GM11168 (cell line): ENCODE data around the gene PTPRN.
"Not testable (repeated sequence)": the region's sequence is repeated elsewhere in the genome, so short reads cannot be mapped to it uniquely, and the experiment has no call there.

Experiments
- in situ Hi-C: fragments of 300-500 bp; cut with MboI; formaldehyde crosslinking; loops from one replicate; pipeline ENCODE4 v1.12.0; 2022; ENCODE audit warnings: low sequenced_read_pairs; ENCODE audit not compliant: unreplicated experiment

PTPRN gene

DNA sequence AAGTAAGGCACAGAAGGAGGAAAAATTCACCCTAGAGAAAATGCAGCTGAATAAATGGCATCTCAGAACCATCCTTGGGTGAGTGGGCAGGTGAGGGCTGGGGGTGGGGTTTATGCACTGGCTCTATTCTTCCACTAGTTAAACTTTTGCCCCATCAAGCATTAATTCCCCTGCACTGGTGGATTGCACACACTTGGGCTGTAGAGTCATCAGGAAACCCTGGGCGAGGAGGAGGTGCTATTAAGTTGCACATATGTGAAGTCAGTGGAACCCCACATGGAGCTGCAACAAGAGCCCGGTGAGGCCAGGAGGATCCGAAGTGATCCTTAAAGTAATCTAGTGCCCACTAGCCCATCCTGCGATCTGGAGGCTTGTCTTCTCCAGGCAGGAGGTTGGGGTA is 36.8 kb downstream of the PTPRN start:
- in situ Hi-C loops, result no loop called here

- in situ Hi-C loops, result no loop called here
Observed at GRCh38 chr2:219271021-219271420, 38.2 kb downstream of the PTPRN start.

GRCh38 chr2:219270055-219270372 is 39.2 kb downstream of the PTPRN start:
- in situ Hi-C loops, result no loop called here

DNA sequence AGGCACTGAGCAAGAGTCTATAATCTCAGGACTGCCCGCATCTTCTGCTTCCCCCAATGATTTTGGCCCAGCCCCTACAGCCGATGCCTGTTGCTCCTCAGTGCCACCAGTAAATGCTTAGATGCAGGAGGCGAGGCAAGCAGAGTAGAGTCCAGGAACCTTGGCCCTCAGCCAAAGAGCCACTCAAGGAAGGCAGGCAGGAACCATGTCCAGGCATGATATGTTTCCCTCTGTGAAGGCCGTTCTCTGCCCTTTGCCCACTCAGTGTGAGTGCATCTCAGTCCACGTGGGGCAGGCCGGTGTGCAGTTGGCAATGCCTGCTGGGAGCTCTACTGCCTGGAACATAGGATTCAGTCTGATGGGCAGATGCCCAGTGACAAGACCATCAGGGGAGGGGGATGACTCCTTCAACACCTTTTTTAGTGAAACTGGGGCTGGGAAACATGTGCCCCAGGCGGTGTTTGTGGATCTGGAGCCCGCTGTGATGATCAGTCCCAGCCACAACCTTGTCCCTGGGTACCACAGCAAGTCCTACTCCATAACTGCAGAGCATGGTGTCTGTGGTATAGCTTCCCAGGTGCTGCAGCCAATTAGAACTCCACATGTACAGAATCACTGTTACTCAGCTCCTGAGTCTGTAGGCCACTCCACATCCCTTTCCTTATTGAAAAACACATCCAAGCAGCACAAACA is 39.7 kb downstream of the PTPRN start:
- in situ Hi-C loops, result no loop called here

DNA sequence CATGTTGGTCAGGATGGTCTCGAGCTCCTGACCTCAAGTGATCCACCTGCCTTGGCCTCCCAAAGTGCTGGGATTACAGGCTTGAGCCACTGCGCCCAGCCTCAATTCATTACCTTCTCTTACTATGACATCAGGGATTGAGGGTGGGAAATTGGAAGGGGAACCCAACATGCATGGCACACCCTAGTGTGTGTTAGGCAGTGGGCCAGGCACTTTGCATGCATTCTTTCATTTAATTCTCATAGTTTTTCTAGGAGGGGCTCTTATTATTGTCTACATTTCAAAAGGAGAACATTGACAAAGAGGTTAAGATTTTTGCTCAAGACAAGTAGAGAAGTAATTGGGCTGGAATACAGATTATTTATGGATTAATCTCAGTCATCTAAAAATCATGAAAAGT is 40.9 kb downstream of the PTPRN start:
- in situ Hi-C loops, result no loop called here

- in situ Hi-C loops, result no loop called here
Observed at GRCh38 chr2:219266886-219267285, 42.3 kb downstream of the PTPRN start.

- in situ Hi-C loops, result no loop called here
Observed at GRCh38 chr2:219266232-219266631, 43.0 kb downstream of the PTPRN start.

GRCh38 chr2:219261024-219261855 is 48.0 kb downstream of the PTPRN start:
- in situ Hi-C loops, result no loop called here

DNA sequence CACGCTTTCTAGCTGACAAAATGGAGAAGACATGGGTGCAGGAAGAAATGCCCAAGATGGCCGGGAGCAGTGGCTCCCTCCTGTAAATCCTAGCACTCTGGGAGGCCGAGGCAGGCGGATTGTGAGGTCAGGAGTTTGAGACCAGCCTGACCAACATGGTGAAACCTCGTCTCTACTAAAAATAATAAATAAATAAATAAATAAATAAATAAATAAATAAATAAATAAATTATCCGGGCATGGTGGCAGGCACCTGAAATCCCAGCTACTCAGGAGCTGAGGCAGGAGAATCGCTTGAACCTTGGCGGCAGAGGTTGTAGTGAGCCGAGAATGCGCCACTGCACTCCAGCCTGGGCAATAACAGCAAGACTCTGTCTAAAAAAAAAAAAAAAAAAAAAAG is 50.3 kb downstream of the PTPRN start:
- in situ Hi-C loops, result not testable (repeated sequence)

- in situ Hi-C loops, result no loop called here
Observed at GRCh38 chr2:219254590-219255201, 54.5 kb downstream of the PTPRN start.

DNA sequence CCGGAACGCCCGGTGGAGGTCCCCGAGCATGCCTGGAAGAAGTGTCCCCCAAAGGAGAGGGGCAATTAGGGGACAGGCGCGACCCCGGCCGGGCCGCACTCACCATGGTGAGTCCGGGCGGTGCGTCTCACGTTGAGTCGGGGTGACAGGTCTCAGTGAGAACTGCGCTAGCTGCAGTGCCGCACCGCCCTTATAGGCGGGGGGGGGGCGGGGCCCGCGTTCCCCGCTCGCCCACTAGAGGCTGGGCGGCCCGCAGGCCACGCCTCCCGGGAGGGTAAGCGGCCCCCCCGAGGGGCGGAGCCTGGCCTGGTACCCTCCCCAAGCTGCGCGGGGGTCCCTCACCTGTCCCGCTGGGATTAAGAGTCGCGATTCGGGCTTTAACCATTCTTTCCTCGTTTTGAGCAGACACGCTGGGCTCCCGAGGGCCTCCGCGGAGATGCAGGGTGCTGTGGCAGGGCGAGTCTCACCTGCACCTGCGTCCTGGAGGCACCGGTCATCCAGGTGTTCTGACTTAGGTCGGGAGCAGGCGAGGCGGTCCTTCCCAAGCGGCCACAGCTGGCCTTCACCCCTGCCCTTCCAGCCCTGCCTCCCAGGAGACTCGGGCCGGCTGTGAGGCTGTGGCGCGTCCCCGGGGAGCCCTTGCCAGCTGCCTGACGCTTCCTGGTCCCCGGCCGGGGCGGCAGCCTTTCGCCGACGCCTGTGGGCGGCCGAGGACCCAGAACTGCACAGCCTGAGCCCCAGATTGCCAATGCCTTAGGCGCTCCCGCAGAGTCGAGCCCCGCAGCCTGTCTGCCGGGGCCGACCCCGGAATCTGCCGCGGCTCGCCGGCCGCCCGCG is 55.2 kb downstream of the PTPRN start, which contains the start of gene TUBA4A:
TSS of gene TUBA4A (minus strand) at position 166 of the 837 bp plus-strand sequence. CDS start at position 106, 60 bp downstream.
- in situ Hi-C loops, result no loop called here

DNA sequence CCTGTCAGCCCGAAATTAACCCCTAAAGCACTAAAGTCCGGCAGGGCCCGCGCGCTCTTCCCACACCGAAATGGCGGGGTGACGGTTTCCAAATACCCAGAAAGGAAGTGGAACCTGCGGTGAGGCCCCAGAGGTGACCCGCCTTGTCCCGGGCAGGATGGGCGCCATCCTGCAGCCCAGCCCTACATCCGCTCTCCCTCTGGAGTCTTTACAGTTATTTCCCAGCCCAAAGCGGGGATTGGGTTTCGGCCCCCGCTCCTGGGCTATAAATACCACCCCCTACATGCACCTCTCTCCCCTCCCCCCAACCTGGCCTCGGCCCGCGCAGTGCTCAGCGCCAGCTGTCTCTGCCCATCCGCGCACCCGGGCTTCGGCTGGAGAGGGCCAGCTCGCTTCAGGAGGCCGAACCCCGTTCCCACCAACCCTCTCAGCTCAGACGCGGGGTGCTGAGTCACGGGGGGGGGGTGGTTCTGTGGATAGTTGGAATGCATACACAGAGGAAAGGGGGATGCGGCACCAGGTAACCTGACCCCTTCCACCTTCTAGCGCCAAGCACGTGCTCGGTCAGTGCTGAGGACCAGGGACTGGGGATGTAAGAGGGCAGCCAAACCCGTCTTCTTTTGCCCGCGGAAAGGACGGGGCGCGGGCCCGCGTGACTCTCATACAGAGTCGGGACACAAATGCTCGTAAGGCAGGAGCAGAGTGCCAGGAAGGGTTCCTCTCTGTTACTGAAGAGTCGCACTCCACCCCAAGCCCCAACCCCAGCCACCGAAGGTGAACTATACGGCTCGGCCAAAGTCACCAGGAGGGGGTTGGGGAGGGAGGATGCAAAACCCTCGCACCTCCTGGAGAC is 56.1 kb downstream of the PTPRN start, which contains the start of gene TUBA4B:
TSS of gene TUBA4B (plus strand) at position 344 of the 853 bp plus-strand sequence. CDS start at position 509, 165 bp downstream.
- in situ Hi-C loops, result no loop called here

DNA sequence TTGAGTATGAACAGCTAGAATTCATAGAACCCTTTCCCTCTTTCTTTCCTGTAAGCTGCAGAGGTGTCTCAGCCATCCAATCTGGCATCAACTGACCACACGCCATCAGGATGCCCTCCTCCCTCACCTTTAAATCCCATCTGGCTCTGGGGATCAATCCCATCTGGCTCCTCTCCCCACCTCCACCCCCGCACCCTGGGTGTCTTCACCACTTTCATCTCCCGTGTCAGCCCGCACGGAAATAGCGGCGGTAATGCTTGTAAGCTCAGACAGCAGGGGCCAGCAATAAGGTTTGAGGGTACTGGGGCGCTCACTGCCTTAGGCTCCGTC is 56.7 kb downstream of the PTPRN start:
- in situ Hi-C loops, result no loop called here

- in situ Hi-C loops, result no loop called here
Observed at GRCh38 chr2:219252084-219252483, 57.1 kb downstream of the PTPRN start.

DNA sequence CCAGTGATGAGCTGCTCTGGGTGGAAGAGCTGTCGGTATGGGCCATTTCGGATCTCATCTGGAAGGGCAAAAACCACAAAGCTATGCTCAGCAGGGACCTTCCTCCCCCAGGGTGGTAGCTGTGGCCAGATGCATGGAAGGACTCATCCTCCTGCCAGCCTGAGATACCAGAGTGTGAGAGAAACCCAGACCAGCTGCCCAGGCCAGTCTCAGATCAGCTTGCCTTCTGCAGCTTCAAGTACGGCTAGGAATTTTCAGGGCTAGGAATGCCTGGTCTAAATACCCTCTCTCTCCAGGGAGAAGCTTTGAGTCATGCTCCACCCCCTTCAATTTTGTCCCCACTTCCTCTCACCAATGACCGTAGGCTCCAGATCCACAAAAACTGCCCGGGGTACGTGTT is 57.5 kb downstream of the PTPRN start:
- in situ Hi-C loops, result no loop called here

GRCh38 chr2:219250049-219250781 is 59.0 kb downstream of the PTPRN start:
- in situ Hi-C loops, result no loop called here

DNA sequence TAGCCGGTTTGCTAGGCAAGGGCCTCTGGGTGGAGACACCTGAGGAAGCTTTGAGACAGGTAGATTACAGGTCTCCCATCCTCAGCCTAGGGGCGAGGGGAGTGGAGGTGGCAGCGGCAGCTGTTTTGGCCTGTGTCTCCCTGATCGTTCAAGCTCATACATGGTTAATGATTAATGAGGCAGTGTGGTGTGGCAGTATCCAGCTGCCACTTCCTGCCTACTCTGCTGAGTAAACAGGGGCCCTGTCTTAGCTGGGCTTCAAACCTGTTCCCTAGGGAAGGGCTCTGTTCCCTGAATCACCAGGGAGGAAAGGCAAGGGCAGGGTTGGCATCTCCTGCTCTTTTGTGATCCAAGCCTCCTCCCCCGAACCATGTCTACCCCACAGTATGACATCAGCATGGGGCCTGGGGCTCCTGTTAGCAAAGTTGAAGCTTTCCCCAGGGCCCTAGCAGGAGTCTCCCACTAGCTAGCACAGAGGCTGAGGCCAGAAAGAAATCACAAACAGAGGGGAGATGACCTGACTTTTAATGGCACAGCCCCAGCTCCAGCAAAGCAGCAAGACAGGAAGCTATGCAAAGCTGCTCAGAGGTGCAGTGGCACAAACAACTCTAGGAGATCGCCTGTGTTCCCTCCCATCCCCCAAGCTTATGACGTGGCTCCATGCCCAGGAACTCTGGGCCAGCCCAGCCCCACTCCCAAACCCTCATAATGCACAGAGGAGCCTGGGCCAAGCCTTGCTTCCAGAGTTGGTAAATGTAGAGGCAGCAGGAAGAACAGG is 59.8 kb downstream of the PTPRN start:
- in situ Hi-C loops, result no loop called here

DNA sequence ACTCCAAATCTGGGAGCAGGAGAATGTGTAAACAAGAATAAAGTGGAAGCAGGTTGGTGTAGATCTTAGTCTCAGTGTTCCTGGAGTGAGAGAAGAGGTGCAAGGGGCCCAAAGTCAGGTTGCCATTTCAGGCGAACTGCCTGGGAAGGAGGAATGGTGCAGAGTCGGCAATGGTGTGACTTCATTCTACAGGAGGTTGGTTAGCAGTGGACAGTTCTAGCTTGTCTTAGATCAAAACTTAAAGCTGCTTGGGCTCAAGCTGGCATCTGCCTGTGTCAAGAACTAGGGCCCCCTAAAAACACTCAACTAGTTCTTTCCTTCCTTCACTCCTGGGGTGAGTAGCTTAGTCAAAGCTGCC is 60.4 kb downstream of the PTPRN start:
- in situ Hi-C loops, result no loop called here
